BJ (cell line): ENCODE data around the gene KIAA0232. TPM values are rescaled to one million over a fixed set of nuclear protein-coding genes. Genes with fewer than 3 reads are reported as not detected.

Source experiments
- CTCF ChIA-PET: fragments of 350-600 bp; formaldehyde crosslinking; extraction: SDS; loops from one replicate; lab custom pipeline; 2021; ENCODE audit warnings: antibody characterized with exemption, inconsistent platforms; lab: Yijun Ruan, JAX
- POLR2A ChIA-PET: fragments of 300-600 bp; sonication (Branson Sonifier 250); formaldehyde crosslinking; extraction: SDS; loops from one replicate; lab custom pipeline; 2021; ENCODE audit warnings: antibody characterized with exemption; lab: Charles Lee
- DNase-seq: peaks from one replicate; pipeline ENCODE4 v3.0.0-alpha.2; 2011; ENCODE audit warnings: low read depth
- H3K27me3 ChIP-seq: 2 replicates; pipeline ENCODE4 v1.6.0; 2011; ENCODE audit warnings: low read length; ENCODE audit not compliant: control insufficient read depth, insufficient read depth
- H3K36me3 ChIP-seq: 2 replicates; pipeline ENCODE4 v1.5.1; 2011; ENCODE audit warnings: low read length; ENCODE audit not compliant: control insufficient read depth, insufficient read depth
- H3K4me3 ChIP-seq: 2 replicates; pipeline ENCODE4 v1.5.1; 2011; ENCODE audit warnings: low read depth, mild to moderate bottlenecking, control low read depth, low read length
- polyA plus RNA-seq: library from polyadenylated mRNA; depleted of rRNA; stranded (reverse); fragments of >200 nt; gene quantifications from 2 replicates; pipeline ENCODE4 v1.2.3, GENCODE V29; 2011
- TF ChIP-seq, protein P1 (sequence below): IDR thresholded peaks from 2 replicates; pipeline ENCODE4 v1.5.1; 2011; ENCODE audit warnings: low read depth, mild to moderate bottlenecking, control low read depth, inconsistent platforms, low read length, moderate library complexity; ENCODE audit not compliant: insufficient read depth

The KIAA0232 gene
- polyA plus RNA-seq, 1 experiment = 11.0 TPM

DNA sequence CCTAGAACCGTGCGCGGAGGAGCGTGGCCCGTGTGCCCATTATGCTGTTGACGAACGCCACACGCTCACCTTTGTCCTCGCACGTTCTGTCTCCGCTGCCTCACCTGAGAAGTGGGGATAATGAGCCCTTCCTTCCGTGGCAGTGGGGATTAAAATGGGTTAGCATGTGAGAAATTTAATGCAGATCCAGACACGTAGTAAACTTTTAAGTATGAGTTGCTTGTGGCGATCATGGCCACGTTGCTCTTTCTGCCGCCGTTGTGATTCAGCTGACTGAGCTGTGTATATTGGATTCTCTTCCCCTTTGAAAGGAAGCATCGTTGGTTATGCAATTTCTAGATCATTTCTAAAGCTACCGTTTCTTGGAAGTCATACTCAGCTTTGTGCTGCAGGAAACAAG lies 143.6 kb downstream of the KIAA0232 start:
- TF ChIP-seq, protein P1, sequence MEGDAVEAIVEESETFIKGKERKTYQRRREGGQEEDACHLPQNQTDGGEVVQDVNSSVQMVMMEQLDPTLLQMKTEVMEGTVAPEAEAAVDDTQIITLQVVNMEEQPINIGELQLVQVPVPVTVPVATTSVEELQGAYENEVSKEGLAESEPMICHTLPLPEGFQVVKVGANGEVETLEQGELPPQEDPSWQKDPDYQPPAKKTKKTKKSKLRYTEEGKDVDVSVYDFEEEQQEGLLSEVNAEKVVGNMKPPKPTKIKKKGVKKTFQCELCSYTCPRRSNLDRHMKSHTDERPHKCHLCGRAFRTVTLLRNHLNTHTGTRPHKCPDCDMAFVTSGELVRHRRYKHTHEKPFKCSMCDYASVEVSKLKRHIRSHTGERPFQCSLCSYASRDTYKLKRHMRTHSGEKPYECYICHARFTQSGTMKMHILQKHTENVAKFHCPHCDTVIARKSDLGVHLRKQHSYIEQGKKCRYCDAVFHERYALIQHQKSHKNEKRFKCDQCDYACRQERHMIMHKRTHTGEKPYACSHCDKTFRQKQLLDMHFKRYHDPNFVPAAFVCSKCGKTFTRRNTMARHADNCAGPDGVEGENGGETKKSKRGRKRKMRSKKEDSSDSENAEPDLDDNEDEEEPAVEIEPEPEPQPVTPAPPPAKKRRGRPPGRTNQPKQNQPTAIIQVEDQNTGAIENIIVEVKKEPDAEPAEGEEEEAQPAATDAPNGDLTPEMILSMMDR = no peak
- Histone ChIP-seq H3K27me3 (no peaks in the 10 kb centered on the region), H3K4me3 (no peak overlapping the region), H3K36me3 (peaks cover 7% of the 10 kb centered on the region)
- no peak for DNase-seq
- POLR2A ChIA-PET = no interaction called here
- CTCF ChIA-PET = interaction anchor here (1.1 kb wide), 1 partner anchor 48 kb away, joined by 5 read pairs; no protein-coding TSS in a partner anchor

DNA sequence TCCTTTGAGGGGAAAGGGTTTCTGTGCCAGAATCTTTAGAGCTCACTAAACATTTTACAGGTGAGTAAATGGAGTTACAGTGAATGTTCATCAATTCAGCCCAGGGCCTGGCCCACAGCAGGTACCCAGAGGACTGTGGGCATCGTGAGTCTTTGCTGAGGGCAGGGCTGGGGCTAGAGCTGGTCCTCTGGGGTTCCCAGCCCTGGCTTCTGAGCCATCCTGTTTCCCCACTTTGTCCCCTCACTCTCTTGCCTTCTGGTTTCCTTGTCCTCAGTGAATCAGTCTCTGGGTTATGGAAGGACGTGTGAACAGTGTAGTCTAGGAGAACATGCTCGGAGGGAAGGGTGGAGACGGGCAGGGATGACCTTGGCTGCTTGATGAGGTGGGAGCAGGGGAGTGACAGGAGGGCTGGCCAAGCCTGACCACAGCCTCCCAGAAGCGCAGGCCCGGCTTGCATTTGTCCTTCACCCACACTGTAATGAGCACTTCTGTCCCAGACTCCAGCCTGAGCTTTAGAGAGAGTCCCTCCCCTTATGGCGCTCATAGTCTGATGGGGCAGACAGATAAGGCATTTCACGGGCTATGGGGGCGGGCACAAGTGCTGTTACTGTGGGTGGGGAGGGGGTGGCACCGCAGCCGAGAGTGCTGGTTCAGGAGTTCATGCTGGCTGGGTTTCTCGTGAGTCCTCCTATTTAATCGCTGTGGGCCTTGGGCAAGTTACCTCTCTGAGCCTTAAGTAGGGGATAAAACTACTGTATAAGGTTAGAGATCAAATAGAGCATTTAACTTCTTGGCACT lies 144.4 kb downstream of the KIAA0232 start:
- POLR2A ChIA-PET = interaction anchor here (0.7 kb wide), 1 partner anchor 15 kb away, joined by 20 read pairs; no protein-coding TSS in a partner anchor
- CTCF ChIA-PET = interaction anchor here (0.7 to 1.1 kb wide), 3 partner anchors 19 to 48 kb away, joined by 3 to 5 read pairs (median 3); no protein-coding TSS in a partner anchor
- no peak for DNase-seq
- peaks cover 9% of the 10 kb centered on the region for H3K36me3 ChIP-seq
- TF ChIP-seq, protein P1 = no peak
- no peaks in the 10 kb centered on the region for H3K27me3 ChIP-seq
- no peak overlapping the region for H3K4me3 ChIP-seq

DNA sequence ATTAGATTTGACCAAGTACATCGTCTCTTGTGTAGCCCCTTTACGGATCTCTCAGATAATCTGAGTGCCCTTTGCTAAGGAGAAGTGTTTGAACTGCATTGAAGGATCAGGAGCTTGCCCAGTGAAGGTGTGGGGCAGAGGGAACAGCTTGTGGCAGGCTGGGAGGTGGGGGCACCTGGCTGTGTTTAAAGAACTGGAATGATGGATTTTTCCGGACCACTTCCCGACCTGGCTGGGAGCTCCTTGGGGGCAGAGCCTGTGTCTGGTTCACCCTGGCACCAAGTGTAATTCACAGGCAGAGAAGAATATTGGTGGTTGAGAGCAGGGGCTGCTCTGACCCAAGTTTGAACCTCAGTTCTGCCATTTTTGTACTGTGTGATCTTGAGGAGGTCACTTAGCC lies 145.6 kb downstream of the KIAA0232 start:
- H3K4me3 ChIP-seq = no peak overlapping the region
- H3K36me3 ChIP-seq = peaks cover 9% of the 10 kb centered on the region
- ChIA-PET CTCF (interaction anchor here (1.0 to 2.5 kb wide), 4 partner anchors 11 to 52 kb away, joined by 3 to 7 read pairs (median 5); no protein-coding TSS in a partner anchor), POLR2A (no interaction called here)
- TF ChIP-seq, protein P1 = no peak
- no peak for DNase-seq
- H3K27me3 ChIP-seq = no peaks in the 10 kb centered on the region

DNA sequence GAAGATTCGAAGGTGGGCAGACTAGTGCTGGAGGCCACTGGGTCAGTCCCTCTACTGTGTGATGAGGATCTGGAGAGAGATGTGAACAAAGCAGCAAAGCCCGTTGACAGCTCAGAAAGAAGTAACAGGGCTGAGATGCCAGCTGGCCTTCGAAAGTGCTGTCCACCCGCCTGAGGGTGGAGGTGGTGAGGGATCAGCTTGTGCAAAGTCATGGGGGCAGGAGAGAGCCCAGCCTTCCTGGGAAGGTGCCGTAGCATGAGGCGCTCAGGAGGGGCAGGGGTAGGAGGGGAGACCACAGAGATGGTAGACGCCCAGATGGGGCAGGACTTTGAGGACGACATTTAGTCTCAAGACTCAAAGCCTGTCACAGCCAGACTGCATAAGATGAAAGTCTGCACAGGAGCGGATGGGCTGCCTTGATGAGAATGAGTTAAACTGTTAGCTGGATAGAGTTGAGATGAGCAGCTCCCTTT lies 146.8 kb downstream of the KIAA0232 start:
- TF ChIP-seq, protein P1 = no peak
- CTCF ChIA-PET = interaction anchor here (0.9 to 2.5 kb wide), 5 partner anchors 10 to 50 kb away, joined by 3 to 7 read pairs (median 5); no protein-coding TSS in a partner anchor
- Histone ChIP-seq H3K27me3 (no peaks in the 10 kb centered on the region), H3K4me3 (no peak overlapping the region), H3K36me3 (peaks cover 5% of the 10 kb centered on the region)
- no peak for DNase-seq
- POLR2A ChIA-PET = no interaction called here

DNA sequence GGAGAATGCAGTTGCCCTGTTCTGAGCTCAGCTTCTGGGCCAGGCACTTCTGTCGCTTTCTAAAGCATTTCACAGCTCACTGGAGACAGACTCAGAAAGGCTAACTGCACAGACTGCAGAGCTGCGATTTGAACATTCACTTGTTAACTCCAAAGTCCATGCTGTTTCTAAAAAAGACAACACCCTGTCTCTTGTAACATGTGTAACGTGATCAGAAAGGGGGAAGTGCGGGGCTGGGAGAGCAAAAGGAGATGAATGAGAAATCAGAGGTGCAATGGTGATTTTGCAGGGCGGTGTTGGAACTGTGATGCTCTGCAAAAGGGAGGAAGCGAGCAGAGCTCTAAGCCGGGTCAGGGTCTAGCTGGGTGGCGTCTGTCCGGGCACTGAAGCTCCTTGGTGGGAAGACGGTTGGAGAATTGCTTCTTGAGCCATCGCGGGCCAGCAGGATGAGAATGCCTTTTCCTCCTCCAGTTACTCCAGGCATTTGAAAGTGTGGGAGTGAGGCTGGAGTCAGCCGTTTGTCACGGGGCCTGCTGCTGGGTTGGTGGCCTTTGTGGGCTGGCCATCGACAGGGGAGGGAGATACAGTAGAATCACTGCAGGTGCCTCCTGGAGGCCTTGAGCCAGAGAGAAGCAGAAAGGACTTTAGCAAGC lies 147.4 kb downstream of the KIAA0232 start:
- no peak for DNase-seq
- Histone ChIP-seq H3K27me3 (no peaks in the 10 kb centered on the region), H3K36me3 (peaks cover 3% of the 10 kb centered on the region), H3K4me3 (no peak overlapping the region)
- TF ChIP-seq, protein P1 = no peak
- CTCF ChIA-PET = interaction anchor here (0.9 to 2.5 kb wide), 3 partner anchors 10 to 17 kb away, joined by 3 to 7 read pairs (median 5); no protein-coding TSS in a partner anchor
- POLR2A ChIA-PET = no interaction called here
